HG03457 (cell line): ENCODE results near the gene TNFRSF14.
"Not testable (repeated sequence)": the region's sequence is repeated elsewhere in the genome, so short reads cannot be mapped to it uniquely, and the experiment has no call there.

Experiments
- ATAC-seq: cut with Tn5 transposase; IDR thresholded peaks from one replicate; pipeline ENCODE4 v1.9.1; 2021; ENCODE audit warnings: moderate number of reproducible peaks; ENCODE audit not compliant: unreplicated experiment

The TNFRSF14 gene

DNA sequence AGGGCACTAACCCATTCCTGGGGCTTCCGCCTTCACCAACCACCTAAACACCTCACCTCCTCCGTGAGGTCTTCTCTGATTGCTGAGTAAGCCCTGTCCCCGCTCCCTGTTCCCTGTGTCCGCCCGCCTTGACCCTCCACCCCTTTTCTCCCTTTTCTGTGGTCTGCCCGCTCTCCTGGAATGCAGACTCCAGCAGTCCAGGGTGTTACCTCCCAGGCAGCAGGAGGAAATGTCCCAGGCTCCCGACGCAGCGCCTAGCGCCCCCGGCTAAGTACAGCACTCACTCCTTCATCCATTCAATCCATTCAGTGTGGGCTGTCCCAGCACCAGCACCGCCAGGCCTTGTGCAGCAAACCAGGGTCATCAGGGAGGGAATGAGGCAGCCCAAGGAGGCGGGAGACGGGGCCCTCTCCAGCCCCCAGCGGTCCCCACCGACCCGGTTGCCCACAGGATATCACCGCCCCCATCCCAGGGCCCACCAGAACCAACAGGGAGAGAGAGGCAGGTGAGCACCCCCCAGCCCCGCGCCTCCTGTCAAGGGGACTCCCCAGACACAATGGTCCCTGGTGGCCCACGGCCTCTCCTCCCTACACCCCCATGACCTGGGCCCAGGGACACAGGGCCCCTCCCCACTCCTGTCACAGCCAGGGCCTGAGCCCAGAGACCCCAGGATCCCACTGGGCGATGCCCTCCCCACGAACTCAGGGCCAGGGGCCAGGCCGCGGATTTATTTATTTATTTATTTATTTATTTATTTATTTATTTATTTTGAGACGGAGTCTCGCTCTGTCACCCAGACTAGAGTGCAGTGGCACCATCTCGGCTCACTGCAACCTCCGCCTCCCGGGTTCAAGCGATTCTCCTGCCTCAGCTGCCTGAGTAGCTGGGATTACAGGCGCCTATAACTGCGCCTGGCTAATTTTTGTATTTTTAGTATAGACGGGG is 10.2 kb downstream of the TNFRSF14 start:
- no peak for ATAC-seq

DNA sequence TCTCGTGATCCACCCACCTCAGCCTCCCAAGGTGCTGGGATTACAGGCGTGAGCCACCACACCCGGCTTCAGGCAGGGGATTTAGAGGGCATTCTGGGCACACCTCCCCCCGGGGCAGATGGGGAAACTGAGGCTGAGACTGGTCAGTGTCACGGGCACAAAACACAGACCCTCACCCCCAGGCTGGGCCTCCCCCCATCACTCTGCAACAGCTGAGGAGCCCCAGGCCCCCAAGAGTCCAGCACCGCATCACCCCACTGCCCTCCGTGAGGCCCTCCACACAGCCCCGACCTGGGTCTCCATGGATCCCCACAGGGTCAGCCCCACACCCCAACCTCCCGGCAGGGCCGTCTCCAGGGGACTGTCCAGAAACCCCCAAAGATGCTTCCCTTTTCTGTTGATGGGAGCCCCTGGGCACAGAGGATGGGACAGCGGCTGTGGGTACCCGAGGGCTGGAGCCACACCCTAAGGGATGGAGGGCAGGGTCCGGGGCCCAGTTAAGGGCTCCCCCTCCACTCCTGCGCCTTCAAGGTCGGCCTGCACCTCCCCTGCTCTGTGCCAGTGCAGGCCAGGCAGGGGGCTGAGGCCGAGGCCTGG is 11.0 kb downstream of the TNFRSF14 start:
- ATAC-seq, result no peak

DNA sequence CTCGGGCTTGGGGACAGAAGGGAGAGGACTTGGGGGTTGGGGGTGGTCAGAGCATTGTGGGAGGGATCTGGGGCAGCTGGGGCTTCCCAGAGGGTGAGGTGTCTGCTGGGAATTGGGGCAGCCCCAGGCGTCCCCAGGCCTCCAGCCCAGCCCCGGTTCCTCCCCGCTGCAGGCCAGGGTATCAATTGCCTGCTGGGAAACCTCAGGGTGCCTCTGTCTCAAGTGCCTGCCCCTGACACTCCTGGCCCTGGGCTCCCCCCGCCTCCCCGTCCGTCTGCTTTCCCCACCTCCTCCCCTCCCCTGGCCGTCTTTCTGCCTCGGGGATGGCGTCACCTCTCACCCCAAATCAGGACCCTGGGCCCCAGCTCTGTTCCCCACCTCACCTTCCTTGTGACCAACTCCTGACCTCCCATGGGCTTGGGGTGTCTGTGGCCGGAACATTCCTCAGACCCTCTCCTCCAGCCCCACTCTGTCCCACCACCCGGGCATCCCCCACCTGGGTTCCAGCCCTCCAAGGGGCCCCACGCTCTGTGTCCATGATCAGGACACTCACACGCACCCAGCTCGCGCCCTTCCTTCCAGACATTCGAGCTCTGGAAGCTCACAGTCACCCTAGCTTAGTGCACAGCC is 12.1 kb downstream of the TNFRSF14 start:
- not testable (repeated sequence) for ATAC-seq

DNA sequence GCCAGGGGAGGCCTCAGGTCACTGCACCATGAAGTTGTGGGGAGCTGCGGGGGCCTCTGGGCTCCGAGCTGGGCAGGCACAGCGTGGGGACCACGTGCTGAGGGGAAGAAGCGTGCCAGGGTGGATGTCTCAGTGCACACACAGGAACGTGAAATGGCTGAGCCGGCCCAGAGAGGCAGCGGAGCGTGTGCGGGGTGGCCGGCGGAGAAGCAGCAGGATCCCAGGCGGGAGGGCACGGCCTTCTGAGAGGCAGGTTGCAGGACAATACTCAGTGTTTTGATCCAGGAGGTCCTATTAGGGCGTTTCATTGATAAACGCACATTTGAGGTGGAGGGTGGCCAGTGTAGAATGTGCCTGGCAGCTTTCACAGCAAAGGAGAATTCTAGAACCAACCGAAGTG is 12.9 kb downstream of the TNFRSF14 start:
- ATAC-seq, result no peak

DNA sequence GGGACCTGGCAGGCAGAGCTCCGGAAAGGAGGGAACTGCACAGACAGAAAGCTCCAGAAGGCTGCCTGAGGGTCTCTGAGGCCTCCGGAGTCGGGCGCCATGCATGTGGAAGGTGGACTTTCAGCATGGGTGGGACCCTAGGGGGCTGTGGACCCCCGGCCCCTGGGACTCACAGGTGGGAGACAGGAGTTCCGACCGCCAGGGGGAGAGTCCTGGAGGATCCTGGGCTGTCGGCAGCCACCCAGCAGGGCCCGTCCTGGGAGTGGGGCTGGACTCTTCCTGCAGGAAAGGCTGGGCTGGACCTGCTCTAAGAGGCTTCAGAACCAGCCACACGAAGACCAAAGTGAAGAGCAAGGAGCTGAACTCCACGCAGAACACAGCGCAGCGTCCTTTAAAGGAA is 13.5 kb downstream of the TNFRSF14 start:
- ATAC-seq, result not testable (repeated sequence)

DNA sequence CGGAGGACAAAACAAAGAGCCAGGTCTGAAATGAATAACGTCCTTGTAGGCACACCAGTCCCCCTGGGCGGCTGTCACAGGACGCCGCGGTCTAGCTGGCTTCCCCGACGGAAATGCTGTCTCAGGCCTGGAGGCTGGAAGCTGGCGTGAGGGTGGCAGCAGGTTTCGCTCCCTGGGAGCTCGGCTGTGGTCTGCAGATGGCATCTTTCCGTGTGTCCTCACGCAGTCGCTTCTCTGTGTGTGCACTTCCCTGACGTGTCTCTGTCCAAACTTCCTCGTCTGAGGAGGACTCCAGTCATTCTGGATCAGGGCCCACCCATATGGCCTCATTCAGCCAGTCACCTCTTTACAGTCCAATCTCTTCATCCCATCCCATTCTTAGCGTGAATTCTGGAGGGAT is 14.2 kb downstream of the TNFRSF14 start:
- ATAC-seq, result no peak

DNA sequence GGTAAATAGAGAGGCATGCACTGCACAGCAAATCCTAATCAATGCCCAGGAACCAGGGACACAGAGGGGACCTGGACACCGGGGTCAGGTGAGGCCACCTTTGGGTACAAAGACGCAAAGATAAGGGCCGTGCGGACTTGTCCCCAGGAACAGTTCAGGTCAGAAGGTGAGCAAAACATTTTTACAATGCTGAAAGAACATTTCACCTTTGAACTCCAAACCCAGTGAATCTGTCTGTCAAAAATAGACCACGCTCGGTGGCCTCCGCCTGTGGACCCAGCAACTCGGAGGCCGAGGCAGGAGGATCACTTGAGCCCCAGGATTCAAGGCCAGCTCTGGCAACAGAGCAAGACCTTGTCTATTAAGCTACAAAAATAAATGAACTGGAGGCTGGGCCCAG is 15.2 kb downstream of the TNFRSF14 start:
- no peak for ATAC-seq

DNA sequence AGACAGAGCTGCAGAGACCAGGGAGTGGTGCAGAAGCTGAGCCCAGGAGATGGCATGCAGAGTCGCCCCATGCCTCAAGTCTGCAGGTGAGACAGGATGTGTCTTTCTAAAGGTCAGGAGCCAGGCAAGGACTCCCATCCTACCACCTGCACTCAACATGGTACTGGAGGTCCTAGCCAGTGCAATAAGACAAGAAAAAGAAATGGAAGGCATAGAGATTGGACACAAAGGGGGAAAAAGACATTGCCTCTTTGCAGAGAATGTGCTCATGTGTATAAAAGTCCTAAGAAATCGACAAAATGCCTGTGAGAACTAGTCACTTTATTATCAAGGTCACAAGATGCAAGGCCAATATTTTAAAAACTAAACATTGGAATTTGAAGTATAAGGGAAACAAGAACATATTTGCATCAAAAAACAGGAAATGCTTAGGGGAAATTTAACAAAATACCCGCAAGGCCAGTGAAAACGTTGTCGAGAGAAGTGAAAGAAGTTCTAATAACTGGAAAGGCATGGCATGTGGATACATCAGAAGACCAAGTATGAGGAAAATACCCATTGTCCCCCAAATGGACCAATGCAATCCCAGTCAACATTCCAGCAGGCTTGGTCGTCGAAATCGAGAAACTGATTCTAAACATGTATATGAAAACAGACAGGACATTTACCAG is 17.2 kb downstream of the TNFRSF14 start:
- no peak for ATAC-seq

DNA sequence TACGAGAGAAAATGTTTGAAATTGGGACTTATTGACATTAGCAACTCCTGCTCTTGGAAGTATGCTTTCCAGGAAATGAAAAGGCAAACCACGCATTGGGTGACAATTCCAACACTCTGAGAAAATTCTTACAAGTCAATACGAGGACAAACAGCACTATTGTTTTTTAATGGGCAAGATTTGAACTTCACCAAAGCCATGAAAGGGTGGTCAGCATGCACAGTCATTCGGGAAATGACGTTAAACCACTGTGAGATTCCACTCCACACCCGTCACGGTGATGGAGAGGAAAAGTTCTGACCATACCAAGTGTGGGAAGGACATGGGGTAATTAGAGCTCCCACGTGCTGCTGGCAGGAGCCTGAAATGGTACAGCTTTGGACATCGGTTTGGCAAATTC is 18.2 kb downstream of the TNFRSF14 start:
- ATAC-seq, result no peak

DNA sequence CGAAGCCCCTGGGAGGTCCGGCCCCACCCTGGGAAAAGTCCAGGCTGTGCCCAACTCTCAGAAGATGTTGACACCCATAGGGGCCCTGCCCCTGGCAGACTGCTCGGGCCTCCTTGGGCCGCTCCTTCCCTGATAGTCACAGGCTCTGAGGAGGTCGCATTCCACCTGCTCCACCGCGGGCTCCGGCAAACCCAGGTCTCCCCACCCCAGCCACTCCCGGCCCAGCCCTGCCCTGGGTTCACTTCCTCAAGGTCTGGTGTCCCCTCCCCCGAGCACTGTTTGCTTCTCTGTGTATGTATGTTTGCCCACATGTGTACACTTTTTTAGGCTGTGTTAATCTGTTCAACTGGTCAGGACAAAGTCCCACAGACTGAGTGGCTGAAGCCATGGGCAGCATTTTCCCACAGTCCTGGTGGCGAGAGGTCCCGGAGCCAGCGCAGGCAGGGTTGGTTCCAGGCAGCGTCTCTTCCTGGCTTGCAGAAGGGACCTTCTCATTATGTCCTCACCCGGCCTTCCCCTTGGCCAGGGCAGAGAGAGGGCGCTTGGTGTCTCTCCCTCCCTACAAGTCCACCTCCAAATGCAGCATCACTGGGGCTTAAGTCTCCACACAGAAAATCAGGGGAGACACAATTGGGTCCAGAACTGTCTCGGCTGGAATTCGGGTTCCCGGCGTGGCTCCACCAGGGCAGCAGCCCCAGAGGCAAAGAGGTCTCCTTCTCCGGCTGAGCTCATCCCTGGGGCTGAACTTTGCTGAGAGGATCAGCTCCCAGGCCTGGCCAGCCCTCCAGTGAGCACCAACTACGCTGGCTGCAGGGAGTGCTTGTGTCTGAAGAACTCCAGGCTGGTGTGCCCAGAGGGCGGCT is 19.9 kb downstream of the TNFRSF14 start:
- no peak for ATAC-seq

DNA sequence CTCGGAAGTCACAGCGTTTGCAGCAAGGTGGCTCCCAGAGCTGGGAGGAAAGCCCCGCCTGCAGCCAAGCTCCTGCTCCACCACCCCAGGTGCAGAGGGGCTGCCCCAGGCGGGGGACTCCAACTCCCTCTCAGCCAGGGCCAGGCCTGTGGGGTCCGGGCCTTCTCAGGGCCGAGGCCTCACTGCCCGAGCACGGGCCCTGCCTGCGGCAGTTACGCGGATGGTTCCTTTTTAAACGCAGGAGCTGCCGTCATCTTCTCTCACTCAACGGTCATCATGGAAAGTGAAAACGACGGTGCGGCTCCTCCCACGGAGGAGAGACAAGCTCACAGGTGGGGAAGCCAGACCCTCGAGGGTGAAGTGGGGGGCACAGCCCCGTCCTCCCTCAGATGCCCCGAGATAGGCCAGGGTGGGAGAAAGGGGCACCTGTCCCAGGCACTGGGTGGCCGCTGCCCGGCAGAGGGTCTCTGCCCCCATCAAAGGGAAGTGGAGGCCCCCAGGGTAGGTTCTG is 21.4 kb downstream of the TNFRSF14 start:
- ATAC-seq, result peak; percentile 22

DNA sequence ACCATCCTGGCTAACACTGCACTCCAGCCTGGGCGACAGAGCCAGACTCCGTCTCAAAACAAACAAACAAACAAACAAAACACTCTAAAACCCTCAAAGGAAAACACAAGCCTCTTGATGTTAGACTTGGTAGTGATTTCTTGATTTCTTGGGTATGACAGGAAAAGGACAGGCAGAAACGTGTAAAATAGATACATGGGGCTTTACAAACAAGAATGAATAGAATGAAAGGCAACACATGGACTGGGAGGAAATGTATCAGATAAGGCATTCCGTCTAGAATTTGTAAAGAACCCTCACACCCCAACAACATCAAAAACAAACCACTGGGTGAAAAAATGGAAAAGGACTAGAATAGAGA is 22.6 kb downstream of the TNFRSF14 start:
- ATAC-seq, result no peak

DNA sequence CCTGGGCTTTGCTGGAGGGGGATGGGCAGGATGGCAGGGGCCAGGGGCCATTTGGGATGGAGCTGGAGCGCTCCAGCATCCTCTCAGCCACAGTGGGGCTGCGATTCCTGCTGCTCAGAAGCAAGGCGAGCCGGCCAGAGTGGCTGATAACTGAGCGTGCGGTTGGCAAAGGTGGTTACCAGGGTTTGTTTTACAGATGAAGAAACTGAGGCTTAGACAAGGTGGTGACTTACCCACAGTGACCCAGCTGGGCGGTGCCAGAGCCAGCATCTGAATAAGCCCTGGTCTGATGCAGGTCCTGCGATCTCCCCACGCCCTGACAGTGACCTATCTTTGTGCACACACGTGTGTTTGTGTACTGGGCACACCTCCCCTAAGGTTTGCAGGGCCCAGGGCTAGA is 24.5 kb downstream of the TNFRSF14 start:
- no peak for ATAC-seq

DNA sequence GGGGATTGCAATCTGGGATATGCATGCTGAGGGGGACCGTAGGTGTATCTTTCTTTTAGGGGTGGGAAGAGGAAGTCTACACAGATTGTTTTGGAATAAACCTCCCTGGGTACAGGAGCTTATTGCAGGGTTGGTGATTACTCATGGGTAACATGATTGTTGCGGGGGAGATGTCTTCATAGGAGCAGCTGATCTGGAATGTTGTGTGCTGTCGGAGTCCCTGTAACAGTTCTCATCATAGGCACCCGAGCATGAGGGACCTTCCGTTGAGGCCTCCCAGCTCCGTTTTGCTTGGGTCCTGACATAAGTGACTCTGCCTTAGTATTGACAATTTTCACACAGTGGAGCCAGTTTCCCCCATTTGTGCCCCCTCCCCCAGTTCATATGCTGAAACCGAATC is 26.2 kb downstream of the TNFRSF14 start:
- ATAC-seq, result no peak

DNA sequence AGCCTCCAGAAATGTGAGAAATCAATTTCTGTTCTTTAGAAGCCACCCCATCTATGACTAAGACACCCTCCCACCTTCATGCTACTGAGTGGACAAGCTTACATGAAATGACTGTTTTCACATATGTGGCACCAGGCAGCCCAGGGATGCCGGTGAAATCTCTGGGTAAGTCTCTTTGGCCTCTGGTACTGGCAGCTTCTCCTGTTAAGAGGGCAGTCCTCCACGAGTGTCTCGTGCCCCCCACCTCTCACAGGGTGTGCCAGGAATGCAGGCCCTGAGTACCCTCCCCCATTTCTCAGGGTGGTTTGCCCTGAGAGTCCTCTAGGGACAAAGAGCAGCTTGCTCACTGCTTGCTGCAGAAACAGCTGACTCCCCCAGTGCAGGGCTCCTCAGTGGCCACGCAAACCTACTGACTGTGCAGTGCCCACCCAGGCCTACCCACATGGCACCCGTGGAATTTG is 27.2 kb downstream of the TNFRSF14 start:
- no peak for ATAC-seq

DNA sequence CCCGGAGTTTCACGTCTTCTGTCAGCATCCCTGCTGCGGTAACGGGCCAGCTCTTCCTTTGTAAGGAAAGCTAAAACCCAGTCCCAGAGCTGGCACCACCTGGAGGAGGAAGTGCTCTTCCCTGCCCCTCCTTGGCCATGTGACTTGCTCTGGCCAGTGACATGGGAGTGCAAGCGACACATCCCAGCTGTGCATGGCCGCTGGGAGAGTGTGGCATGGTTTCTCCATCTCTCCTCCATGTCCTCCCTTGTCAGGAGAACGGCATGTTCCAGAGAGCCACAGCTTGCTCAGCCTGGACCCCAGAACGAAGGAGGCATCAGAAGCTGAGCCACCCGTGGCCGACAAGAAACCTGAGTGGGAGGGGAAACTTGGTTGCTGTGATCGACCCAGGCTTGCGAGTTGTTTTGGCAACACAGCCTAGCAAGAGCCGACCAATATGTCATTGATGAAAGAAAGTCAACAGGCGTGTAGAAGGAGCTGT is 27.7 kb downstream of the TNFRSF14 start:
- no peak for ATAC-seq

DNA sequence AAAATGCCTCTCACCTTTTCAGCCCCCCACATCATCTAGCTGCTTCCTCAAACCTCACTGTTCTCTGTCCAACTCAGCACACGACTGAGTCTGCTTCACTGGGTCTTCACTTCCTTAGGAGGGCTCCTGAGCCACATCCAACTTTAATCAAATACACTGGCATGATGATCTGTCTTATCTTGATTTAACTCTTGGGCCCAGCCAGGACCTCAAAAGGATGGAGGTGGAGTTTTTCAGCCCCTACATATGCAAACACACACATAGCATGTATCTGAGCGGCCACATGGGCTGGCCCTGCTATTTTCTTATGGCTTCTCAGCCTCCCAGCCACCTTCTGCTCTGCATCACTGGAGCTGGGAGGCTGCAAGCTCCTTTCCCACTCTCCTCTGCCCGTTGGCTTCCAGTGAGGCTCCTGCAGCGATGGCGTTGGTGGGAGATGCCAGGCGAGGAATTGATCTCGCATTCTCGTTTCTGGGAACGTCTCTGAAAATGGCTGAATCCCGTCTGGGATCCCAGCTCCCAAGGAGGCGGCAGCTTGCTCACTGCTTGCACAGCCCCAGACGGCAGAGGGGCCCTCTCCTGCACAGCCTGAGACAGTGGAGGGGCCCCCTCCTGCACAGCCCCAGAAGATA is 28.6 kb downstream of the TNFRSF14 start:
- no peak for ATAC-seq

DNA sequence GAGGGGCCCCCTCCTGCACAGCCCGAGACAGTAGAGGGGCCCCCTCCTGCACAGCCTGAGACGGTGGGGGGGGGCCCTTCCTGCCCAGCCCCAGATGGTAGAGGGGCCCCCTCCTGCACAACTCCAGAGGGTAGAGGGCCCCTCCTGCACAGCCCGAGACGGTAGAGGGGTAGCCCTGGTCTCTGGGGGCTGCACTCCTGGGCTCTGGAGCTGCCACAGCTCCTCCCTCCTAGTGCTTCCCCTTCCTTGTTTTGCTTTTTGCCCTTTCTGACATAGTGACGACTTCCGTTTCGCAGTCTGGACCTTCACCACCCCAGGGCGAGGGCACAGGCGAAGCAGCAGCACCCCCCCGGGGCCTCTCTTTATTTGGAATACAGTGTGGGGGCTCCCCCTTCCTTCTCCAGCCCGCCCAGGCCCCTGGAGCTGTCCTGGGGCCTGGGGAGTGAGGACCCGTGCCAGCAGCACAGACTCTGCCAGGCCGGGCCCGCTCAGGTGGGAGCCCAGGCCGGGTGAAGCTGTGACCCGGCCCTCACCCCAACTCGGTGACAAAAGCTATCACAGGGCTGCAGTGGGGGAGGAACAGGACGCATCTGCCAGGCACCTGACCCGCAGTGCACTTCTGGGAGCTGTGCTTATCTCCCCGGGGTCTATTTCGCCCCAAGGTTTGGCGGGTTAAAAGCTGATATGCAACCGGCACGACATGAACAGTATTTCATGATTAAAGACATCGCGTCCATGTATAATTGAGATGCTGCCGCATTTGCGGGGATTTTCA is 29.3 kb downstream of the TNFRSF14 start:
- ATAC-seq, result peak; percentile 46
